HepG2 (cell line): ENCODE data around the gene CD300A. TPM values are rescaled to one million over a fixed set of nuclear protein-coding genes. Genes with fewer than 3 reads are reported as not detected.

ENCODE experiments used
- BRD4 ChIP-seq: sonication (generic); formaldehyde crosslinking; IDR thresholded peaks from 2 replicates; pipeline ENCODE4 v1.4.0; 2020; ENCODE audit warnings: missing genetic modification reagents
- GABPA ChIP-seq, 2 experiments: IDR thresholded peaks; 2 replicates each; pipeline ENCODE4 v1.6.1; 2011 to 2016; ENCODE audit warnings: low read depth in 2 of 2, low read length in 1 of 2, missing biosample characterization in 1 of 2, missing genetic modification characterization in 1 of 2
- KAT7 ChIP-seq: IDR thresholded peaks from 2 replicates; pipeline ENCODE4 v1.6.1; 2018; ENCODE audit warnings: borderline replicate concordance, missing compliant biosample characterization
- KDM3A ChIP-seq: IDR thresholded peaks from 2 replicates; pipeline ENCODE4 v1.6.1; 2018; ENCODE audit warnings: low read depth, missing compliant biosample characterization
- MIER2 ChIP-seq: IDR thresholded peaks from 2 replicates; pipeline ENCODE4 v1.6.1; 2016; ENCODE audit warnings: missing biosample characterization, missing genetic modification reagents
- NFRKB ChIP-seq: fragments of 450-650 bp; IDR thresholded peaks from 2 replicates; pipeline ENCODE4 v1.6.1; 2017
- PRMT3 ChIP-seq: sonication (generic); formaldehyde crosslinking; IDR thresholded peaks from 2 replicates; pipeline ENCODE4 v1.8.1; 2022; ENCODE audit warnings: low read depth, mild to moderate bottlenecking, moderate library complexity, missing genetic modification reagents, borderline replicate concordance
- ZBTB21 ChIP-seq: sonication (generic); formaldehyde crosslinking; IDR thresholded peaks from 2 replicates; pipeline ENCODE4 v1.4.0; 2020; ENCODE audit warnings: missing genetic modification reagents
- ZNF263 ChIP-seq: sonication (generic); formaldehyde crosslinking; IDR thresholded peaks from 2 replicates; pipeline ENCODE4 v1.4.0; 2020; ENCODE audit warnings: missing genetic modification reagents
- ZNF891 ChIP-seq: sonication (generic); formaldehyde crosslinking; IDR thresholded peaks from 2 replicates; pipeline ENCODE4 v1.5.0; 2020; ENCODE audit warnings: mild to moderate bottlenecking, missing genetic modification reagents
- polyA plus RNA-seq, 8 experiments: library from polyadenylated mRNA; depleted of rRNA in 3 of 8; stranded (reverse) in 7 of 8; unstranded in 1 of 8; fragments of >200 nt; fragmentation: Illumina TruSeq in 4 of 8; extraction: Trizol in 4 of 8; gene quantifications; 2 replicates each; pipeline versions ENCODE4 v1.2.1 to v1.2.3, GENCODE V29; 2011 to 2016; ENCODE audit warnings: low read depth in 4 of 8, missing spikeins in 1 of 8, mixed read lengths in 1 of 8; ENCODE audit not compliant: insufficient read depth in 1 of 8
- total RNA-seq, 5 experiments: library from RNA; depleted of rRNA; stranded (reverse); fragments of >200 nt; fragmentation: Illumina TruSeq; extraction: Trizol; gene quantifications; 2 replicates each; pipeline ENCODE4 v1.2.3, GENCODE V29; 2016; ENCODE audit warnings: low read depth in 1 of 5
- TF ChIP-seq, protein P1 (sequence below): sonication (generic); formaldehyde crosslinking; IDR thresholded peaks from 2 replicates; pipeline ENCODE4 v1.9.0; 2021; ENCODE audit warnings: missing genetic modification reagents, borderline replicate concordance
- TF ChIP-seq, protein P2 (sequence below): sonication (generic); formaldehyde crosslinking; IDR thresholded peaks from 2 replicates; pipeline ENCODE4 v1.4.0; 2020; ENCODE audit warnings: mild to moderate bottlenecking, missing genetic modification reagents
- TF ChIP-seq, protein P3 (sequence below): sonication (generic); formaldehyde crosslinking; IDR thresholded peaks from 2 replicates; pipeline ENCODE4 v1.8.0; 2023; ENCODE audit warnings: mild to moderate bottlenecking, missing genetic modification reagents
- TF ChIP-seq, protein P4 (sequence below): sonication (generic); formaldehyde crosslinking; IDR thresholded peaks from 2 replicates; pipeline ENCODE4 v1.4.0; 2020; ENCODE audit warnings: missing genetic modification reagents
- TF ChIP-seq, protein P5 (sequence below): sonication (generic); formaldehyde crosslinking; IDR thresholded peaks from 2 replicates; pipeline ENCODE4 v1.8.1; 2023; ENCODE audit warnings: missing genetic modification reagents, mild to moderate bottlenecking, borderline replicate concordance
- TF ChIP-seq, protein P6 (sequence below): sonication (generic); formaldehyde crosslinking; IDR thresholded peaks from 2 replicates; pipeline ENCODE4 v1.4.0; 2020; ENCODE audit warnings: missing genetic modification reagents
- TF ChIP-seq, protein P7 (sequence below): sonication (generic); formaldehyde crosslinking; IDR thresholded peaks from 2 replicates; pipeline ENCODE4 v1.4.0; 2020; ENCODE audit warnings: mild to moderate bottlenecking, missing genetic modification reagents

The CD300A gene
- total and polyA plus RNA-seq, 2 of the 13 experiments (the other 11 are each of a cell fraction or from before 2014, with no cell fraction given), result not detected

DNA sequence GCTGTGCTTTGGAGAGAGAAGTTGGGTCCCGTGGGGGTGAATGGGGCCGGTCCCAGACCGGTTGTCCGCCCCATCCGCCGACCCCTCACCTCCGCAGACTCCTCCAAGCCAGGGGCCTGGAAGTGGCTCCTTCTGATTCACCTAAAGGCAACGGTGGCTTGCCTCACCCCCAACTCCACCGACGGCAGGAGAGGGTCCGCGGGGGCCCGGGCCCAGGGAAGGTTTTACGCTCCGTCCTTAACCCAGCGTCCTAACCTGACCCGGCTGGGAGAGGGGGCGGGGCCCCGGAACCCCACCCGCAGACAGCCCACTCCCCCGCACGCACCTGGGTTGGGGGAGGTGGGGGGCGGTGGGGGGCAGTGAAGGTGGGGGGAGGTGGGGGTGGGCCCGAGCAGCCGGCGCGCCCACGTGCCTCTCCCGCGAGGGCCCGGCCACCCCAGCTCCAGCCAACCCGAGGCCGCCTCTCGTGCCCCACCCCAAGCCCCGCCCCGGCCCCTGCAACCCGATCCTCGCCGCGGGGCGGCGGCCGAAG lies 12.7 kb upstream of the CD300A start (continued):
- TF ChIP-seq, protein P1, sequence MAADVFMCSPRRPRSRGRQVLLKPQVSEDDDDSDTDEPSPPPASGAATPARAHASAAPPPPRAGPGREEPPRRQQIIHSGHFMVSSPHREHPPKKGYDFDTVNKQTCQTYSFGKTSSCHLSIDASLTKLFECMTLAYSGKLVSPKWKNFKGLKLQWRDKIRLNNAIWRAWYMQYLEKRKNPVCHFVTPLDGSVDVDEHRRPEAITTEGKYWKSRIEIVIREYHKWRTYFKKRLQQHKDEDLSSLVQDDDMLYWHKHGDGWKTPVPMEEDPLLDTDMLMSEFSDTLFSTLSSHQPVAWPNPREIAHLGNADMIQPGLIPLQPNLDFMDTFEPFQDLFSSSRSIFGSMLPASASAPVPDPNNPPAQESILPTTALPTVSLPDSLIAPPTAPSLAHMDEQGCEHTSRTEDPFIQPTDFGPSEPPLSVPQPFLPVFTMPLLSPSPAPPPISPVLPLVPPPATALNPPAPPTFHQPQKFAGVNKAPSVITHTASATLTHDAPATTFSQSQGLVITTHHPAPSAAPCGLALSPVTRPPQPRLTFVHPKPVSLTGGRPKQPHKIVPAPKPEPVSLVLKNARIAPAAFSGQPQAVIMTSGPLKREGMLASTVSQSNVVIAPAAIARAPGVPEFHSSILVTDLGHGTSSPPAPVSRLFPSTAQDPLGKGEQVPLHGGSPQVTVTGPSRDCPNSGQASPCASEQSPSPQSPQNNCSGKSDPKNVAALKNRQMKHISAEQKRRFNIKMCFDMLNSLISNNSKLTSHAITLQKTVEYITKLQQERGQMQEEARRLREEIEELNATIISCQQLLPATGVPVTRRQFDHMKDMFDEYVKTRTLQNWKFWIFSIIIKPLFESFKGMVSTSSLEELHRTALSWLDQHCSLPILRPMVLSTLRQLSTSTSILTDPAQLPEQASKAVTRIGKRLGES, result no peak
- TF ChIP-seq, protein P2, sequence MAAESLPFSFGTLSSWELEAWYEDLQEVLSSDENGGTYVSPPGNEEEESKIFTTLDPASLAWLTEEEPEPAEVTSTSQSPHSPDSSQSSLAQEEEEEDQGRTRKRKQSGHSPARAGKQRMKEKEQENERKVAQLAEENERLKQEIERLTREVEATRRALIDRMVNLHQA, result no peak
- TF ChIP-seq, protein P3, sequence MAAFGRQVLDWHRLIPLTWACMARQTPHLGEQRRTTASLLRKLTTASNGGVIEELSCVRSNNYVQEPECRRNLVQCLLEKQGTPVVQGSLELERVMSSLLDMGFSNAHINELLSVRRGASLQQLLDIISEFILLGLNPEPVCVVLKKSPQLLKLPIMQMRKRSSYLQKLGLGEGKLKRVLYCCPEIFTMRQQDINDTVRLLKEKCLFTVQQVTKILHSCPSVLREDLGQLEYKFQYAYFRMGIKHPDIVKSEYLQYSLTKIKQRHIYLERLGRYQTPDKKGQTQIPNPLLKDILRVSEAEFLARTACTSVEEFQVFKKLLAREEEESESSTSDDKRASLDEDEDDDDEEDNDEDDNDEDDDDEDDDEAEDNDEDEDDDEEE (CRISPR knock-in tag), result no peak
- TF ChIP-seq, protein P4, sequence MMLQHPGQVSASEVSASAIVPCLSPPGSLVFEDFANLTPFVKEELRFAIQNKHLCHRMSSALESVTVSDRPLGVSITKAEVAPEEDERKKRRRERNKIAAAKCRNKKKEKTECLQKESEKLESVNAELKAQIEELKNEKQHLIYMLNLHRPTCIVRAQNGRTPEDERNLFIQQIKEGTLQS, result 0 out of 2 replicates have a peak, but pooled peaks have one; percentile 16
- TF ChIP-seq, protein P5, sequence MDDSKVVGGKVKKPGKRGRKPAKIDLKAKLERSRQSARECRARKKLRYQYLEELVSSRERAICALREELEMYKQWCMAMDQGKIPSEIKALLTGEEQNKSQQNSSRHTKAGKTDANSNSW, result no peak
- TF ChIP-seq KAT7 (CRISPR knock-in tag), result no peak
- TF ChIP-seq ZNF891 (CRISPR knock-in tag), result no peak
- no peak for TF ChIP-seq MIER2 (CRISPR knock-in tag)
- no peak for TF ChIP-seq BRD4 (CRISPR knock-in tag)
- no peak for TF ChIP-seq PRMT3
- no peak for TF ChIP-seq KDM3A (CRISPR knock-in tag)
- TF ChIP-seq, protein P6, sequence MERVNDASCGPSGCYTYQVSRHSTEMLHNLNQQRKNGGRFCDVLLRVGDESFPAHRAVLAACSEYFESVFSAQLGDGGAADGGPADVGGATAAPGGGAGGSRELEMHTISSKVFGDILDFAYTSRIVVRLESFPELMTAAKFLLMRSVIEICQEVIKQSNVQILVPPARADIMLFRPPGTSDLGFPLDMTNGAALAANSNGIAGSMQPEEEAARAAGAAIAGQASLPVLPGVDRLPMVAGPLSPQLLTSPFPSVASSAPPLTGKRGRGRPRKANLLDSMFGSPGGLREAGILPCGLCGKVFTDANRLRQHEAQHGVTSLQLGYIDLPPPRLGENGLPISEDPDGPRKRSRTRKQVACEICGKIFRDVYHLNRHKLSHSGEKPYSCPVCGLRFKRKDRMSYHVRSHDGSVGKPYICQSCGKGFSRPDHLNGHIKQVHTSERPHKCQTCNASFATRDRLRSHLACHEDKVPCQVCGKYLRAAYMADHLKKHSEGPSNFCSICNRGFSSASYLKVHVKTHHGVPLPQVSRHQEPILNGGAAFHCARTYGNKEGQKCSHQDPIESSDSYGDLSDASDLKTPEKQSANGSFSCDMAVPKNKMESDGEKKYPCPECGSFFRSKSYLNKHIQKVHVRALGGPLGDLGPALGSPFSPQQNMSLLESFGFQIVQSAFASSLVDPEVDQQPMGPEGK (CRISPR knock-in tag), result 0 out of 2 replicates have a peak, but pooled peaks have one; percentile 14
- TF ChIP-seq ZNF263, result no peak
- TF ChIP-seq ZBTB21 (CRISPR knock-in tag), result no peak
- TF ChIP-seq, protein P7, sequence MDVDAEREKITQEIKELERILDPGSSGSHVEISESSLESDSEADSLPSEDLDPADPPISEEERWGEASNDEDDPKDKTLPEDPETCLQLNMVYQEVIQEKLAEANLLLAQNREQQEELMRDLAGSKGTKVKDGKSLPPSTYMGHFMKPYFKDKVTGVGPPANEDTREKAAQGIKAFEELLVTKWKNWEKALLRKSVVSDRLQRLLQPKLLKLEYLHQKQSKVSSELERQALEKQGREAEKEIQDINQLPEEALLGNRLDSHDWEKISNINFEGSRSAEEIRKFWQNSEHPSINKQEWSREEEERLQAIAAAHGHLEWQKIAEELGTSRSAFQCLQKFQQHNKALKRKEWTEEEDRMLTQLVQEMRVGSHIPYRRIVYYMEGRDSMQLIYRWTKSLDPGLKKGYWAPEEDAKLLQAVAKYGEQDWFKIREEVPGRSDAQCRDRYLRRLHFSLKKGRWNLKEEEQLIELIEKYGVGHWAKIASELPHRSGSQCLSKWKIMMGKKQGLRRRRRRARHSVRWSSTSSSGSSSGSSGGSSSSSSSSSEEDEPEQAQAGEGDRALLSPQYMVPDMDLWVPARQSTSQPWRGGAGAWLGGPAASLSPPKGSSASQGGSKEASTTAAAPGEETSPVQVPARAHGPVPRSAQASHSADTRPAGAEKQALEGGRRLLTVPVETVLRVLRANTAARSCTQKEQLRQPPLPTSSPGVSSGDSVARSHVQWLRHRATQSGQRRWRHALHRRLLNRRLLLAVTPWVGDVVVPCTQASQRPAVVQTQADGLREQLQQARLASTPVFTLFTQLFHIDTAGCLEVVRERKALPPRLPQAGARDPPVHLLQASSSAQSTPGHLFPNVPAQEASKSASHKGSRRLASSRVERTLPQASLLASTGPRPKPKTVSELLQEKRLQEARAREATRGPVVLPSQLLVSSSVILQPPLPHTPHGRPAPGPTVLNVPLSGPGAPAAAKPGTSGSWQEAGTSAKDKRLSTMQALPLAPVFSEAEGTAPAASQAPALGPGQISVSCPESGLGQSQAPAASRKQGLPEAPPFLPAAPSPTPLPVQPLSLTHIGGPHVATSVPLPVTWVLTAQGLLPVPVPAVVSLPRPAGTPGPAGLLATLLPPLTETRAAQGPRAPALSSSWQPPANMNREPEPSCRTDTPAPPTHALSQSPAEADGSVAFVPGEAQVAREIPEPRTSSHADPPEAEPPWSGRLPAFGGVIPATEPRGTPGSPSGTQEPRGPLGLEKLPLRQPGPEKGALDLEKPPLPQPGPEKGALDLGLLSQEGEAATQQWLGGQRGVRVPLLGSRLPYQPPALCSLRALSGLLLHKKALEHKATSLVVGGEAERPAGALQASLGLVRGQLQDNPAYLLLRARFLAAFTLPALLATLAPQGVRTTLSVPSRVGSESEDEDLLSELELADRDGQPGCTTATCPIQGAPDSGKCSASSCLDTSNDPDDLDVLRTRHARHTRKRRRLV (CRISPR knock-in tag), result peak; percentile 15; the same call in 1 of the 2 replicates
- TF ChIP-seq GABPA (IDR thresholded peaks at IDR 0.05; ENCODE audit: low read depth, low read length), result no peak
- 0 out of 2 replicates have a peak, but pooled peaks have one; percentile 20 for TF ChIP-seq GABPA (CRISPR knock-in tag; IDR thresholded peaks at IDR 0.05; ENCODE audit: low read depth)
- TF ChIP-seq NFRKB, result no peak
